ENCODE data around the gene BSG.
"Not testable (repeated sequence)": the region's sequence is repeated elsewhere in the genome, so short reads cannot be mapped to it uniquely, and the experiment has no call there.

The BSG gene

GRCh38 chr19:618674-619285, 46.4 kb downstream of the BSG start:
- Mint-ChIP-seq H3K36me3 (peaks cover 23% of the 10 kb centered on the region), H3K4me1 (peaks cover 3% of the 10 kb centered on the region)
- no peak for ATAC-seq (ENCODE audit: low read depth)

GRCh38 chr19:619286-620002, 47.0 kb downstream of the BSG start:
- Mint-ChIP-seq H3K27ac (no peak overlapping the region), H3K27me3 (no peaks in the 10 kb centered on the region), H3K9me3 (no peaks in the 10 kb centered on the region), H3K4me1 (peaks cover 3% of the 10 kb centered on the region), H3K4me3 (no peak overlapping the region), H3K36me3 (peaks cover 20% of the 10 kb centered on the region)
- no peak for DNase-seq (ENCODE audit: low spot score in 2 of 2)
- ATAC-seq (ENCODE audit: low read depth) = no peak

More at GRCh38 chr19:618674-619285, 46.4 kb downstream of the BSG start:
- DNase-seq (ENCODE audit: low spot score in 2 of 2) = no peak
- Mint-ChIP-seq H3K27me3 (no peaks in the 10 kb centered on the region), H3K27ac (no peak overlapping the region), H3K9me3 (no peaks in the 10 kb centered on the region), H3K4me3 (no peak overlapping the region)

GRCh38 chr19:620166-620862, 47.9 kb downstream of the BSG start:
- Mint-ChIP-seq H3K4me1 (peaks cover 3% of the 10 kb centered on the region), H3K27ac (no peak overlapping the region), H3K4me3 (no peak overlapping the region), H3K36me3 (peaks cover 17% of the 10 kb centered on the region), H3K27me3 (no peaks in the 10 kb centered on the region), H3K9me3 (no peaks in the 10 kb centered on the region)
- DNase-seq (ENCODE audit: low spot score in 2 of 2) (no peak), ATAC-seq (ENCODE audit: low read depth) (no peak)

GRCh38 chr19:621191-621590, 48.8 kb downstream of the BSG start:
- not testable (repeated sequence) for H3K4me3 Mint-ChIP-seq; H3K9me3 Mint-ChIP-seq; H3K4me1 Mint-ChIP-seq; ATAC-seq (ENCODE audit: low read depth); DNase-seq (ENCODE audit: low spot score in 2 of 2); H3K27me3 Mint-ChIP-seq; H3K27ac Mint-ChIP-seq
- peaks cover 20% of the 10 kb centered on the region for H3K36me3 Mint-ChIP-seq

- DNase-seq (ENCODE audit: low spot score in 2 of 2) (no peak), ATAC-seq (ENCODE audit: low read depth) (no peak)
- Mint-ChIP-seq H3K4me3 (no peak overlapping the region), H3K27ac (no peak overlapping the region), H3K4me1 (peaks cover 3% of the 10 kb centered on the region), H3K36me3 (peaks cover 21% of the 10 kb centered on the region), H3K27me3 (no peaks in the 10 kb centered on the region), H3K9me3 (no peaks in the 10 kb centered on the region)
Observed at GRCh38 chr19:621819-622218, 49.4 kb downstream of the BSG start.

GRCh38 chr19:622666-623065, 50.3 kb downstream of the BSG start:
- no peaks in the 10 kb centered on the region for H3K27me3 Mint-ChIP-seq
- no peaks in the 10 kb centered on the region for H3K9me3 Mint-ChIP-seq
- H3K36me3 Mint-ChIP-seq = peaks cover 20% of the 10 kb centered on the region
- H3K4me1 Mint-ChIP-seq = no peaks in the 10 kb centered on the region
- DNase-seq (ENCODE audit: low spot score in 2 of 2) (no peak), ATAC-seq (ENCODE audit: low read depth) (no peak)
- H3K4me3 Mint-ChIP-seq = no peak overlapping the region
- H3K27ac Mint-ChIP-seq = no peak overlapping the region

GRCh38 chr19:623175-623916, 51.0 kb downstream of the BSG start:
- Mint-ChIP-seq H3K4me1 (no peaks in the 10 kb centered on the region), H3K27ac (no peak overlapping the region), H3K4me3 (no peak overlapping the region), H3K27me3 (no peaks in the 10 kb centered on the region), H3K9me3 (no peaks in the 10 kb centered on the region), H3K36me3 (peaks cover 22% of the 10 kb centered on the region)
- ATAC-seq (ENCODE audit: low read depth) (no peak), DNase-seq (ENCODE audit: low spot score in 2 of 2) (no peak)

- no peaks in the 10 kb centered on the region for H3K27me3 Mint-ChIP-seq
- no peaks in the 10 kb centered on the region for H3K9me3 Mint-ChIP-seq
- ATAC-seq (ENCODE audit: low read depth) (no peak), DNase-seq (ENCODE audit: low spot score in 2 of 2) (no peak)
- peaks cover 22% of the 10 kb centered on the region for H3K36me3 Mint-ChIP-seq
- H3K27ac Mint-ChIP-seq = no peak overlapping the region
- peaks cover under 1% of the 10 kb centered on the region for H3K4me1 Mint-ChIP-seq
- no peak overlapping the region for H3K4me3 Mint-ChIP-seq
Observed at GRCh38 chr19:623974-624373, 51.6 kb downstream of the BSG start.

- Mint-ChIP-seq H3K27ac (no peak overlapping the region), H3K36me3 (peaks cover 23% of the 10 kb centered on the region), H3K4me1 (peaks cover 2% of the 10 kb centered on the region), H3K4me3 (no peak overlapping the region), H3K9me3 (no peaks in the 10 kb centered on the region), H3K27me3 (no peaks in the 10 kb centered on the region)
- DNase-seq (ENCODE audit: low spot score in 2 of 2) (no peak), ATAC-seq (ENCODE audit: low read depth) (no peak)
Observed at GRCh38 chr19:624433-625109, 52.2 kb downstream of the BSG start.

GRCh38 chr19:625257-625656, 52.9 kb downstream of the BSG start:
- no peak for ATAC-seq (ENCODE audit: low read depth)
- no peaks in the 10 kb centered on the region for H3K27me3 Mint-ChIP-seq
- no peak for DNase-seq (ENCODE audit: low spot score in 2 of 2)
- no peaks in the 10 kb centered on the region for H3K9me3 Mint-ChIP-seq
- no peak overlapping the region for H3K27ac Mint-ChIP-seq
- peaks cover 2% of the 10 kb centered on the region for H3K4me1 Mint-ChIP-seq
- H3K36me3 Mint-ChIP-seq = peaks cover 22% of the 10 kb centered on the region
- no peak overlapping the region for H3K4me3 Mint-ChIP-seq

- H3K36me3 Mint-ChIP-seq = peaks cover 22% of the 10 kb centered on the region
- H3K4me1 Mint-ChIP-seq; H3K9me3 Mint-ChIP-seq; H3K27me3 Mint-ChIP-seq; ATAC-seq (ENCODE audit: low read depth); H3K4me3 Mint-ChIP-seq; DNase-seq (ENCODE audit: low spot score in 2 of 2); H3K27ac Mint-ChIP-seq: not testable (repeated sequence)
Observed at GRCh38 chr19:626566-626965, 54.2 kb downstream of the BSG start.

GRCh38 chr19:628168-628567, 55.8 kb downstream of the BSG start:
- Mint-ChIP-seq H3K4me1 (peaks cover 4% of the 10 kb centered on the region), H3K27me3 (no peaks in the 10 kb centered on the region), H3K9me3 (no peaks in the 10 kb centered on the region), H3K4me3 (no peak overlapping the region), H3K27ac (no peak overlapping the region), H3K36me3 (peaks cover 20% of the 10 kb centered on the region)
- no peak for ATAC-seq (ENCODE audit: low read depth)
- no peak for DNase-seq (ENCODE audit: low spot score in 2 of 2)

- not testable (repeated sequence) for H3K4me1 Mint-ChIP-seq; H3K27me3 Mint-ChIP-seq; H3K4me3 Mint-ChIP-seq; DNase-seq (ENCODE audit: low spot score in 2 of 2); ATAC-seq (ENCODE audit: low read depth); H3K9me3 Mint-ChIP-seq; H3K27ac Mint-ChIP-seq
- peaks cover 20% of the 10 kb centered on the region for H3K36me3 Mint-ChIP-seq
Observed at GRCh38 chr19:629515-629914, 57.1 kb downstream of the BSG start.

All from memory B cell (primary cell).